Gastrocnemius medialis (tissue), 4 donors: Measurements from ENCODE around the gene CEBPA. TPM values are rescaled to one million over a fixed set of nuclear protein-coding genes. Genes with fewer than 3 reads are reported as not detected.

Experiments used
- ATAC-seq, 2 donors: fragments of 150-250 bp; one replicate each; pipeline ENCODE4 v1.9.1; 2016
- DNase-seq, 2 donors: peaks; one replicate each; pipeline ENCODE4 v3.0.0-alpha.2; 2019
- H3K27ac ChIP-seq, 4 donors: fragments of 200-600 bp; sonication (generic); 1 replicate in 1 of 4; 2 replicates in 3 of 4; pipeline ENCODE4 v1.5.1; 2016 to 2018; ENCODE audit warnings: mild to moderate bottlenecking in 2 of 4, moderate library complexity in 1 of 4
- H3K27me3 ChIP-seq, 3 donors: fragments of 200-600 bp; sonication (generic) in 2 of 3; 1 replicate in 1 of 3; 2 replicates in 2 of 3; pipeline versions ENCODE4 v1.5.1 to v1.6.0; 2016 to 2019; ENCODE audit warnings: mild to moderate bottlenecking in 1 of 3, moderate library complexity in 1 of 3
- H3K36me3 ChIP-seq, 2 donors: fragments of 200-600 bp; sonication (generic) in 1 of 2; one replicate each; pipeline ENCODE4 v1.5.1; 2017 to 2018
- H3K4me1 ChIP-seq, 2 donors: fragments of 200-600 bp; sonication (generic) in 1 of 2; one replicate each; pipeline ENCODE4 v1.5.1; 2016 to 2017; ENCODE audit warnings: mild to moderate bottlenecking in 2 of 2
- H3K4me3 ChIP-seq, 4 donors: fragments of 200-600 bp; sonication (generic) in 3 of 4; 1 replicate in 1 of 4; 2 replicates in 3 of 4; pipeline ENCODE4 v1.5.1; 2016 to 2019; ENCODE audit warnings: mild to moderate bottlenecking in 2 of 4
- H3K9me3 ChIP-seq, 3 donors: fragments of 200-600 bp; sonication (generic) in 2 of 3; 1 replicate in 1 of 3; 2 replicates in 2 of 3; pipeline ENCODE4 v1.5.1; 2016 to 2019
- CTCF ChIP-seq, 5 experiments: fragments of 450-650 bp in 3 of 5; fragments of 200-600 bp in 2 of 5; sonication (generic) in 2 of 5; IDR thresholded peaks in 4 of 5; conservative IDR thresholded peaks in 1 of 5; 1 replicate in 4 of 5; 2 replicates in 1 of 5; pipeline ENCODE4 v1.5.1; 2016 to 2019; ENCODE audit warnings: antibody characterized with exemption in 5 of 5, mild to moderate bottlenecking in 3 of 5, moderate library complexity in 3 of 5
- POLR2A ChIP-seq, 2 donors: fragments of 450-650 bp; IDR thresholded peaks; one replicate each; pipeline ENCODE4 v1.6.1; 2017; ENCODE audit warnings: antibody characterized with exemption in 2 of 2, mild to moderate bottlenecking in 2 of 2, moderate library complexity in 2 of 2
- in situ Hi-C, 4 donors: fragments of 200-750 bp; cut with MboI; loops; one replicate each; pipeline versions ENCODE4 v1.15.0 to v1.8.0; 2017; ENCODE audit warnings: low sequenced_read_pairs in 4 of 4
- intact Hi-C: fragments of 100-400 bp; cut with DNase I; formaldehyde crosslinking; loops from one replicate; pipeline ENCODE4 v1.15.1; 2023; ENCODE audit warnings: low total_unique reads
- total RNA-seq, 4 donors: library from RNA; depleted of rRNA; stranded (reverse); fragments of >200 nt; gene quantifications; one replicate each; pipeline versions ENCODE4 v1.1.0 to v1.2.3, GENCODE V29; 2016

CEBPA gene
- total RNA-seq, 4 donors from 2014 or later = 11.9 to 29.9 (median 25.5) TPM

- TF ChIP-seq POLR2A (IDR thresholded peaks at IDR 0.05) (no peak), CTCF (IDR thresholded peaks at IDR 0.05 in 4 of 5, conservative IDR thresholded peaks at IDR 0.05 in 1 of 5) (no peak)
These were observed 24.9 kb downstream of the CEBPA start for GRCh38 chr19:33277434-33277833.

GRCh38 chr19:33275933-33276619 lies 26.3 kb downstream of the CEBPA start:
- no peaks in the 10 kb centered on the region for H3K27me3 ChIP-seq
- no peaks in the 10 kb centered on the region for H3K36me3 ChIP-seq
- DNase-seq (no peak), ATAC-seq (no peak)
- H3K4me1 ChIP-seq = no peaks in the 10 kb centered on the region
- in situ Hi-C loops = no loop called here
- TF ChIP-seq POLR2A (IDR thresholded peaks at IDR 0.05) (no peak), CTCF (IDR thresholded peaks at IDR 0.05 in 4 of 5, conservative IDR thresholded peaks at IDR 0.05 in 1 of 5) (no peak)
- H3K9me3 ChIP-seq = no peaks in the 10 kb centered on the region
- H3K4me3 ChIP-seq = no peak overlapping the region
- intact Hi-C loops = no loop called here
- H3K27ac ChIP-seq = no peak overlapping the region

More at GRCh38 chr19:33277434-33277833, 24.9 kb downstream of the CEBPA start:
- no peak for DNase-seq
- Histone ChIP-seq H3K36me3 (no peaks in the 10 kb centered on the region), H3K27me3 (no peaks in the 10 kb centered on the region), H3K9me3 (no peaks in the 10 kb centered on the region), H3K4me1 (no peaks in the 10 kb centered on the region), H3K4me3 (no peak overlapping the region), H3K27ac (no peak overlapping the region)
- intact Hi-C loops (no loop called here), in situ Hi-C loops (no loop called here)
- ATAC-seq = no peak

DNA sequence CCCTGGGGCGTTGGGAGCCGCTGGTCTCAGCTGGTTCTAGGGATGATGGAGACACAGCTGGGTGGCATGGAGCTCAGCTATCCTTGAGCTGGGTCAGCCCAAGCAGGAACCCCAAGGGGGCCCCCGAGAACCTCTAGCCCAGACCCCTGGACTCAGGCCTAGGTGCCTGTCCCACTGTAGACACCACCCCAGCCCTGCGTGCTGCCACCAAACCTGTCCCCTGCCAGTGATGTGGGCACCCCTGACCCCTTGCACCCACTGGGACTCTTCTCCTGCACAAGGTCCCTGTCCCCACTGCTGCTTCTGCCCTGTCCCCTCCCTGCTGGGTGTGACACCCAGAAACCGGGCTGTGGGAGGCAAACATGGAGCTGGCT lies 26.8 kb downstream of the CEBPA start:
- H3K4me1 ChIP-seq = no peaks in the 10 kb centered on the region
- in situ Hi-C loops (no loop called here), intact Hi-C loops (no loop called here)
- H3K9me3 ChIP-seq = no peaks in the 10 kb centered on the region
- H3K36me3 ChIP-seq = no peaks in the 10 kb centered on the region
- ATAC-seq = no peak
- DNase-seq = no peak
- TF ChIP-seq POLR2A (IDR thresholded peaks at IDR 0.05) (no peak), CTCF (IDR thresholded peaks at IDR 0.05 in 4 of 5, conservative IDR thresholded peaks at IDR 0.05 in 1 of 5) (no peak)
- H3K4me3 ChIP-seq = no peak overlapping the region
- no peak overlapping the region for H3K27ac ChIP-seq
- no peaks in the 10 kb centered on the region for H3K27me3 ChIP-seq

DNA sequence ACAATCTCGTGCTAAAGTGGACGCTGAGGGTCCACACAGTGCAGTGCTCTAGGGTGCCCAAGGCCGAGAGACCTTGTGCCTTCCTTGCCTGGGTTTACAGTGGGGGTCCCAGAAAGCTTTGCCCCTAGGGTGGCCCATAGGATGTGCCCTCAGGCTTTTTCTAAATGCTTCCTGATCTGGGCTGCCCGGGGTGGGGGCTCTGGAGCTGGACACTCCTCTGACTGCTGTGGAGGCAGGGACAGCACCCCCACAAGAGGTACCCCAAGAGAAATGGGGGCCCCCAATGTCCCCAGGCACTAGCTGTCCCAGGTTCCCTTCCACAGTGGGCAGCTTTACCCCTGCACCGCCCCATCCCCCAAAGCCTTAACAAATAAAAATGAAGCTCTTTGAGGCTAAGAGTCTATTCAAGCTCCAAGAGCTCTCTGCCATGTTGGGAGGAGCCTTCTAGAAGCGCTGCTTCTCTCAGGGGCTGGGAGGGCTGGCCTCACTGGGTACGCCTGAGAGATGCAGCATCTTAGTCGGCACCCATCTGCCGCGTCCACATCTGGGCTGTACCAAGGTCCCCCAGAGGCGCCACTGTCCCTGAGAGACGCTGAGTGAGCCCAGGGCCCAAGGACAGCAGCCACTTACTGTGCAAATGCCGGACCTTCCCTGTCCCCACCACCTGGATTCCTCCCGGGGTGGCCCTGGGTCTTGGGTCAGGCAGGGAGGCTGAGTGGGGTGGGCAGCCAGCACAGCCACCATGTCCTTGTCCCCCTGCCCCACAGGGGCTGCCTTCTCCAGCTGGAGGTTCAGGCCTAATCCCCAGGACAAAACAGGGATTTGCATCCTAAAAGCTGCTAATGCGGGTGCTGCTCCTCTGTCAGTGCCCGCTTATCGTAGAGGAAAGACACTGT lies 27.4 kb downstream of the CEBPA start:
- Histone ChIP-seq H3K36me3 (no peaks in the 10 kb centered on the region), H3K9me3 (no peaks in the 10 kb centered on the region), H3K4me3 (no peak overlapping the region), H3K27ac (no peak overlapping the region), H3K4me1 (no peaks in the 10 kb centered on the region), H3K27me3 (no peaks in the 10 kb centered on the region)
- in situ Hi-C loops = no loop called here
- no peak for ATAC-seq
- no peak for DNase-seq
- intact Hi-C loops = no loop called here
- TF ChIP-seq CTCF (IDR thresholded peaks at IDR 0.05 in 4 of 5, conservative IDR thresholded peaks at IDR 0.05 in 1 of 5) (no peak), POLR2A (IDR thresholded peaks at IDR 0.05) (no peak)
